Thyroid gland (tissue), 4 donors: ENCODE measurements around the gene VSNL1. TPM values are rescaled to one million over a fixed set of nuclear protein-coding genes. Genes with fewer than 3 reads are reported as not detected.

Experiments used
- DNase-seq, 2 donors: peaks; one replicate each; pipeline ENCODE4 v3.0.0-alpha.2; 2019
- H3K27ac ChIP-seq, 3 donors: fragments of 200-600 bp; sonication (generic); 1 replicate in 2 of 3; 2 replicates in 1 of 3; pipeline ENCODE4 v1.5.1; 2016 to 2019; ENCODE audit warnings: mild to moderate bottlenecking in 1 of 3, moderate library complexity in 1 of 3
- H3K27me3 ChIP-seq: fragments of 200-600 bp; sonication (generic); one replicate; pipeline ENCODE4 v1.5.1; 2019
- H3K36me3 ChIP-seq, 2 donors: fragments of 200-600 bp; sonication (generic); one replicate each; pipeline ENCODE4 v1.5.1; 2016 to 2019
- H3K4me1 ChIP-seq, 2 donors: fragments of 200-600 bp; sonication (generic); one replicate each; pipeline ENCODE4 v1.5.1; 2017 to 2019
- H3K4me3 ChIP-seq, 3 donors: fragments of 200-600 bp; sonication (generic); replicated peaks in 1 of 3; 1 replicate in 2 of 3; 2 replicates in 1 of 3; pipeline ENCODE4 v1.5.1; 2016; ENCODE audit warnings: mild to moderate bottlenecking in 1 of 3
- H3K9me3 ChIP-seq: fragments of 200-600 bp; sonication (generic); one replicate; pipeline ENCODE4 v1.5.1; 2017
- CTCF ChIP-seq, 6 experiments: fragments of 200-600 bp in 3 of 6; fragments of 450-650 bp in 3 of 6; sonication (generic) in 3 of 6; IDR thresholded peaks; one replicate each; pipeline ENCODE4 v1.5.1; 2016 to 2019; ENCODE audit warnings: antibody characterized with exemption in 6 of 6, mild to moderate bottlenecking in 2 of 6, inconsistent platforms in 1 of 6, moderate library complexity in 1 of 6
- POLR2A ChIP-seq, 2 donors: fragments of 450-650 bp; IDR thresholded peaks; one replicate each; pipeline ENCODE4 v1.6.1; 2017; ENCODE audit warnings: antibody characterized with exemption in 2 of 2, mild to moderate bottlenecking in 2 of 2, moderate library complexity in 1 of 2
- WGBS, 2 donors: methylation state at CpG; one replicate each; pipeline ENCODE4 v1.1.5; 2017; 5-methylcytosine and 5-hydroxymethylcytosine counted together
- intact Hi-C: fragments of 100-400 bp; cut with DNase I; formaldehyde crosslinking; loops from one replicate; pipeline ENCODE4 v1.15.1; 2023
- total RNA-seq, 4 donors: library from RNA; depleted of rRNA; stranded (reverse); fragments of >200 nt; gene quantifications; one replicate each; pipeline ENCODE4 v1.2.3, GENCODE V29; 2016

The VSNL1 gene
- total RNA-seq, 4 donors from 2014 or later = 0.33 to 0.45 TPM; not detected in 2

- H3K27me3 ChIP-seq = no peaks in the 10 kb centered on the region
- intact Hi-C loops = no loop called here
- no peak overlapping the region for H3K27ac ChIP-seq
- H3K9me3 ChIP-seq = no peaks in the 10 kb centered on the region
- no peak overlapping the region for H3K4me3 ChIP-seq
- TF ChIP-seq POLR2A (IDR thresholded peaks at IDR 0.05) (no peak), CTCF (IDR thresholded peaks at IDR 0.05) (no peak)
- H3K4me1 ChIP-seq = no peaks in the 10 kb centered on the region
- WGBS, 2 donors = 76 to 85% methylated on average over 2 of the region's 2 CpGs
- no peak for DNase-seq
- H3K36me3 ChIP-seq = no peaks in the 10 kb centered on the region
Measured at GRCh38 chr2:17581831-17582230, 41.3 kb downstream of the VSNL1 start.

- Histone ChIP-seq H3K4me3 (no peak overlapping the region), H3K9me3 (no peaks in the 10 kb centered on the region), H3K27me3 (no peaks in the 10 kb centered on the region), H3K4me1 (no peaks in the 10 kb centered on the region), H3K27ac (no peak overlapping the region), H3K36me3 (no peaks in the 10 kb centered on the region)
- DNase-seq = no peak
- TF ChIP-seq POLR2A (IDR thresholded peaks at IDR 0.05) = no peak
- no peak for TF ChIP-seq CTCF (IDR thresholded peaks at IDR 0.05)
- 61 to 74% methylated on average over 2 of the region's 2 CpGs for WGBS, 2 donors
- intact Hi-C loops = no loop called here
Measured at GRCh38 chr2:17583166-17583565, 42.7 kb downstream of the VSNL1 start.

GRCh38 chr2:17583646-17584045, 43.1 kb downstream of the VSNL1 start:
- Histone ChIP-seq H3K27me3 (no peaks in the 10 kb centered on the region), H3K36me3 (no peaks in the 10 kb centered on the region), H3K27ac (no peak overlapping the region), H3K4me1 (no peaks in the 10 kb centered on the region), H3K9me3 (no peaks in the 10 kb centered on the region), H3K4me3 (no peak overlapping the region)
- WGBS, 2 donors = 90 to 98% methylated on average over 3 of the region's 3 CpGs
- intact Hi-C loops = no loop called here
- no peak for DNase-seq
- no peak for TF ChIP-seq CTCF (IDR thresholded peaks at IDR 0.05)
- no peak for TF ChIP-seq POLR2A (IDR thresholded peaks at IDR 0.05)

GRCh38 chr2:17584689-17585088, 44.2 kb downstream of the VSNL1 start:
- Histone ChIP-seq H3K36me3 (no peaks in the 10 kb centered on the region), H3K9me3 (no peaks in the 10 kb centered on the region), H3K27me3 (no peaks in the 10 kb centered on the region), H3K4me1 (no peaks in the 10 kb centered on the region), H3K4me3 (no peak overlapping the region), H3K27ac (no peak overlapping the region)
- intact Hi-C loops = no loop called here
- TF ChIP-seq CTCF (IDR thresholded peaks at IDR 0.05) (no peak), POLR2A (IDR thresholded peaks at IDR 0.05) (no peak)
- DNase-seq = no peak
- 83 to 89% methylated on average over 3 to 4 of the region's 4 CpGs for WGBS, 2 donors

GRCh38 chr2:17587469-17587868, 47.0 kb downstream of the VSNL1 start:
- no peaks in the 10 kb centered on the region for H3K4me1 ChIP-seq
- H3K4me3 ChIP-seq = no peak overlapping the region
- 78 to 93% methylated on average over 3 of the region's 3 CpGs for WGBS, 2 donors
- H3K27me3 ChIP-seq = no peaks in the 10 kb centered on the region
- H3K9me3 ChIP-seq = no peaks in the 10 kb centered on the region
- intact Hi-C loops = no loop called here
- DNase-seq = no peak
- no peaks in the 10 kb centered on the region for H3K36me3 ChIP-seq
- no peak overlapping the region for H3K27ac ChIP-seq
- TF ChIP-seq CTCF (IDR thresholded peaks at IDR 0.05) = no peak
- TF ChIP-seq POLR2A (IDR thresholded peaks at IDR 0.05) = no peak
